ENCODE data around the gene HS6ST2. TPM values are rescaled to one million over a fixed set of nuclear protein-coding genes. Genes with fewer than 3 reads are reported as not detected.
A peak's percentile ranks its signal among the peaks of the same experiment; 100 is the strongest.

Gene HS6ST2
- total RNA-seq, 1 experiment from 2014 or later: 13.4 TPM

- no TSS peak for BruUV-seq (replicated peaks)
- no peaks in the 10 kb centered on the region for H3K9me3 ChIP-seq (ENCODE audit: insufficient read depth, low read depth)
- H3K4me3 ChIP-seq: no peak overlapping the region
- TF ChIP-seq EZH2 (IDR thresholded peaks at IDR 0.05; ENCODE audit: low read depth): no peak
- no peak for TF ChIP-seq CTCF (conservative IDR thresholded peaks at IDR 0.05)
- no peaks in the 10 kb centered on the region for H3K4me1 ChIP-seq (replicated peaks; ENCODE audit: insufficient read depth)
- DNase-seq: peak in 1 of 2 experiments; percentile 34
- no peaks in the 10 kb centered on the region for H3K79me2 ChIP-seq (ENCODE audit: low read depth)
- POLR2A ChIA-PET (ENCODE audit: unreplicated experiment): no interaction called here
- no peaks in the 10 kb centered on the region for H4K20me1 ChIP-seq (ENCODE audit: insufficient read depth)
- H3K4me2 ChIP-seq: no peak overlapping the region
- H3K27ac ChIP-seq: no peak overlapping the region
- no peaks in the 10 kb centered on the region for H3K9me2 ChIP-seq (ENCODE audit: insufficient read depth)
- no peaks in the 10 kb centered on the region for H3K36me3 ChIP-seq (ENCODE audit: low read depth)
- H2AFZ ChIP-seq: no peak overlapping the region
- intact Hi-C loops (cut with micrococcal nuclease; ENCODE audit: unreplicated experiment): no loop called here
- CTCF ChIA-PET: interaction anchor here (0.5 kb wide), 1 partner anchor 558 kb away, joined by 8 read pairs; no protein-coding TSS in a partner anchor
- no peaks in the 10 kb centered on the region for H3K27me3 ChIP-seq (ENCODE audit: insufficient read depth, low read depth)
- no peaks in the 10 kb centered on the region for H3F3A ChIP-seq (ENCODE audit: insufficient read depth, low read depth)
These were observed 172.2 kb downstream of the HS6ST2 start for GRCh38 chrX:132786217-132786616.

GRCh38 chrX:132778917-132779316 is 179.5 kb downstream of the HS6ST2 start:
- Histone ChIP-seq H3K27ac (no peak overlapping the region), H3K79me2 (ENCODE audit: low read depth) (no peaks in the 10 kb centered on the region), H3K4me1 (replicated peaks; ENCODE audit: insufficient read depth) (peaks cover 5% of the 10 kb centered on the region; the same call in 1 of the 2 replicates), H3K4me2 (no peak overlapping the region), H2AFZ (no peak overlapping the region), H3K4me3 (no peak overlapping the region), H3K36me3 (ENCODE audit: low read depth) (no peaks in the 10 kb centered on the region), H3F3A (ENCODE audit: insufficient read depth, low read depth) (no peaks in the 10 kb centered on the region), H3K9me2 (ENCODE audit: insufficient read depth) (no peaks in the 10 kb centered on the region), H3K27me3 (ENCODE audit: insufficient read depth, low read depth) (no peaks in the 10 kb centered on the region), H4K20me1 (ENCODE audit: insufficient read depth) (no peaks in the 10 kb centered on the region), H3K9me3 (ENCODE audit: insufficient read depth, low read depth) (no peaks in the 10 kb centered on the region)
- intact Hi-C loops (cut with micrococcal nuclease; ENCODE audit: unreplicated experiment): no loop called here
- TF ChIP-seq EZH2 (IDR thresholded peaks at IDR 0.05; ENCODE audit: low read depth): no peak
- no peak for TF ChIP-seq CTCF (conservative IDR thresholded peaks at IDR 0.05)
- no TSS peak for BruUV-seq (replicated peaks)
- ChIA-PET CTCF (no interaction called here), POLR2A (ENCODE audit: unreplicated experiment) (no interaction called here)
- no peak for DNase-seq

- H3K9me3 ChIP-seq (ENCODE audit: insufficient read depth, low read depth): no peaks in the 10 kb centered on the region
- no peaks in the 10 kb centered on the region for H4K20me1 ChIP-seq (ENCODE audit: insufficient read depth)
- CTCF ChIA-PET: no interaction called here
- no peak overlapping the region for H3K4me2 ChIP-seq
- H3K79me2 ChIP-seq (ENCODE audit: low read depth): no peaks in the 10 kb centered on the region
- intact Hi-C loops (cut with micrococcal nuclease; ENCODE audit: unreplicated experiment): no loop called here
- no peak for TF ChIP-seq CTCF (conservative IDR thresholded peaks at IDR 0.05)
- TF ChIP-seq EZH2 (IDR thresholded peaks at IDR 0.05; ENCODE audit: low read depth): no peak
- H3K27ac ChIP-seq: no peak overlapping the region
- no peaks in the 10 kb centered on the region for H3K36me3 ChIP-seq (ENCODE audit: low read depth)
- no peak overlapping the region for H3K4me3 ChIP-seq
- peaks cover 6% of the 10 kb centered on the region; the same call in 1 of the 2 replicates for H3K4me1 ChIP-seq (replicated peaks; ENCODE audit: insufficient read depth)
- no peaks in the 10 kb centered on the region for H3K9me2 ChIP-seq (ENCODE audit: insufficient read depth)
- no peaks in the 10 kb centered on the region for H3K27me3 ChIP-seq (ENCODE audit: insufficient read depth, low read depth)
- no peak for DNase-seq
- H2AFZ ChIP-seq: no peak overlapping the region
- BruUV-seq (replicated peaks): no TSS peak
- POLR2A ChIA-PET (ENCODE audit: unreplicated experiment): interaction anchor here (0.6 kb wide), 1 partner anchor 19 kb away, joined by 4 read pairs; no protein-coding TSS in a partner anchor
- H3F3A ChIP-seq (ENCODE audit: insufficient read depth, low read depth): no peaks in the 10 kb centered on the region
These were observed 181.8 kb downstream of the HS6ST2 start for GRCh38 chrX:132776486-132777210.

Measured in PC-9 (cell line).